Upper lobe of left lung (tissue), 6 donors: ENCODE results near the gene TERC. TPM values are rescaled to one million over a fixed set of nuclear protein-coding genes. Genes with fewer than 3 reads are reported as not detected.

ENCODE experiments used
- ATAC-seq, 2 donors: fragments of 200-7000 bp; cut with Tn5 transposase; one replicate each; pipeline ENCODE4 v1.9.1; 2022; ENCODE audit warnings: mild to moderate bottlenecking in 2 of 2, moderate library complexity in 2 of 2; ENCODE audit not compliant: low FRiP score in 2 of 2
- DNase-seq, 2 donors: peaks; one replicate each; pipeline ENCODE4 v3.0.0-alpha.2; 2019 to 2020
- H3K27ac ChIP-seq, 4 donors: fragments of 200-600 bp; sonication (generic); one replicate each; pipeline ENCODE4 v1.5.1; 2016 to 2019
- H3K27me3 ChIP-seq, 4 donors: fragments of 200-600 bp; sonication (generic); one replicate each; pipeline ENCODE4 v1.5.1; 2017 to 2019
- H3K36me3 ChIP-seq, 4 donors: fragments of 200-600 bp; sonication (generic); one replicate each; pipeline ENCODE4 v1.5.1; 2016 to 2019
- H3K4me1 ChIP-seq, 4 donors: fragments of 200-600 bp; sonication (generic); one replicate each; pipeline ENCODE4 v1.5.1; 2018 to 2019
- H3K4me3 ChIP-seq, 4 donors: fragments of 200-600 bp; sonication (generic); one replicate each; pipeline ENCODE4 v1.5.1; 2017 to 2019; ENCODE audit warnings: mild to moderate bottlenecking in 2 of 4, moderate library complexity in 1 of 4
- H3K9me3 ChIP-seq, 4 donors: fragments of 200-600 bp; sonication (generic); one replicate each; pipeline ENCODE4 v1.5.1; 2018 to 2019
- CTCF ChIP-seq, 6 experiments: fragments of 450-650 bp in 4 of 6; fragments of 200-600 bp in 2 of 6; sonication (generic) in 2 of 6; IDR thresholded peaks; one replicate each; pipeline ENCODE4 v1.5.1; 2016 to 2019; ENCODE audit warnings: antibody characterized with exemption in 6 of 6
- EP300 ChIP-seq, 4 donors: sonication (generic); formaldehyde crosslinking; IDR thresholded peaks; one replicate each; pipeline ENCODE4 v1.5.1; 2017; ENCODE audit warnings: antibody characterized with exemption in 4 of 4, control low read depth in 2 of 4
- POLR2A ChIP-seq, 4 donors: fragments of 450-650 bp; IDR thresholded peaks; one replicate each; pipeline ENCODE4 v1.5.1; 2016 to 2017; ENCODE audit warnings: antibody characterized with exemption in 4 of 4, mild to moderate bottlenecking in 2 of 4
- POLR2AphosphoS5 ChIP-seq, 2 donors: sonication (generic); formaldehyde crosslinking; IDR thresholded peaks; one replicate each; pipeline ENCODE4 v1.5.1; 2017; ENCODE audit warnings: antibody characterized with exemption in 2 of 2
- WGBS, 2 donors: methylation state at CpG; one replicate each; pipeline ENCODE4 v1.1.5; 2017 to 2018; 5-methylcytosine and 5-hydroxymethylcytosine counted together
- total RNA-seq, 6 donors: library from RNA; depleted of rRNA in 4 of 6; stranded (reverse); fragments of >200 nt in 4 of 6; gene quantifications; one replicate each; pipeline versions ENCODE4 v1.1.0 to v1.2.1, GENCODE V29; 2016 to 2021
- donor health status: DM: no; HTN: no; CAD: no; lungs with moderate emphysema.
- donor health status: DM: no; HTN: yes; CAD: no; lungs with severe emphysema.

Gene TERC
- total RNA-seq, result 10 to 100 TPM in 5 of 6 donors, not detected in 1; 16.6 to 96.4 (median 41.9) TPM

- H3K9me3 ChIP-seq, result no peaks in the 10 kb centered on the region
- TF ChIP-seq POLR2AphosphoS5 (IDR thresholded peaks at IDR 0.05), result peak; percentile 95 to 97
- no peak for TF ChIP-seq CTCF (IDR thresholded peaks at IDR 0.05)
- TF ChIP-seq EP300 (IDR thresholded peaks at IDR 0.05), result peak in 1 of 4 donors; percentile 26
- peak; percentile 89 to 97 (median 96) for TF ChIP-seq POLR2A (IDR thresholded peaks at IDR 0.05)
- H3K27ac ChIP-seq, result peak within 1 kb of the TSS; percentile 93 to 99 (median 96)
- peaks cover 0 to 9% (median 5%) of the 10 kb centered on the region in 4 donors for H3K4me1 ChIP-seq
- DNase-seq (peak; percentile 93 to 96), ATAC-seq (peak; percentile 95 to 96)
- no peaks in the 10 kb centered on the region for H3K36me3 ChIP-seq
- 9 to 15% methylated on average over 28 to 42 of the region's 42 CpGs for WGBS, 2 donors
- no peaks in the 10 kb centered on the region for H3K27me3 ChIP-seq
- peak within 1 kb of the TSS; percentile 56 to 89 (median 72) for H3K4me3 ChIP-seq
Measured at GRCh38 chr3:169764882-169765612, at the start of gene TERC. TERC (minus strand) TSS chr3:169765060.

GRCh38 chr3:169813757-169814517 is 49.1 kb upstream of the TERC start:
- DNase-seq (peak in 1 of 2 donors; percentile 28), ATAC-seq (peak; percentile 43 to 79)
- Histone ChIP-seq H3K27ac (no peak overlapping the region), H3K4me1 (peaks cover 9 to 26% (median 26%) of the 10 kb centered on the region in 4 donors), H3K27me3 (no peaks in the 10 kb centered on the region), H3K36me3 (no peaks in the 10 kb centered on the region), H3K4me3 (peak overlapping the region in 3 of 4 donors; percentile 56 to 76 (median 72)), H3K9me3 (peaks cover 0 to 7% (median 0%) of the 10 kb centered on the region in 4 donors)
- TF ChIP-seq EP300 (IDR thresholded peaks at IDR 0.05) (no peak), CTCF (IDR thresholded peaks at IDR 0.05) (peak in 4 of 6 experiments; percentile 12 to 44 (median 26))
- 64 to 72% methylated on average over 23 to 27 of the region's 27 CpGs for WGBS, 2 donors

GRCh38 chr3:169813278-169813677 is 48.4 kb upstream of the TERC start:
- peak overlapping the region in 2 of 4 donors; percentile 74 to 75 for H3K27ac ChIP-seq
- H3K9me3 ChIP-seq, result peaks cover 0 to 7% (median 0%) of the 10 kb centered on the region in 4 donors
- H3K36me3 ChIP-seq, result no peaks in the 10 kb centered on the region
- 51% methylated on average over 8 of the region's 8 CpGs for WGBS, 2 donors
- no peak for TF ChIP-seq CTCF (IDR thresholded peaks at IDR 0.05)
- TF ChIP-seq EP300 (IDR thresholded peaks at IDR 0.05), result no peak
- TF ChIP-seq POLR2AphosphoS5 (IDR thresholded peaks at IDR 0.05), result no peak
- TF ChIP-seq POLR2A (IDR thresholded peaks at IDR 0.05), result no peak
- DNase-seq (no peak), ATAC-seq (no peak)
- H3K27me3 ChIP-seq, result no peaks in the 10 kb centered on the region
- peak overlapping the region in 3 of 4 donors; percentile 56 to 76 (median 72) for H3K4me3 ChIP-seq
- H3K4me1 ChIP-seq, result peaks cover 9 to 26% (median 26%) of the 10 kb centered on the region in 4 donors

GRCh38 chr3:169812332-169813235 is 47.7 kb upstream of the TERC start, which contains the start of the genes LRRC34 and LRRIQ4:
LRRC34 (minus strand) TSS chr3:169812904; CDS start chr3:169812548, 356 bp downstream.
LRRIQ4 (plus strand) TSS chr3:169812870; CDS start chr3:169821922, 9,052 bp downstream.
- peak; percentile 92 to 94 for ATAC-seq
- no peak for TF ChIP-seq EP300 (IDR thresholded peaks at IDR 0.05)
- peak in 2 of 4 donors; percentile 9 to 24 for TF ChIP-seq POLR2A (IDR thresholded peaks at IDR 0.05)
- peak in 3 of 6 experiments; percentile 18 to 33 (median 27) for TF ChIP-seq CTCF (IDR thresholded peaks at IDR 0.05)
- Histone ChIP-seq H3K27me3 (no peaks in the 10 kb centered on the region), H3K4me1 (peaks cover 9 to 26% (median 26%) of the 10 kb centered on the region in 4 donors), H3K36me3 (no peaks in the 10 kb centered on the region), H3K4me3 (peak within 1 kb of the TSS; percentile 56 to 76 (median 65)), H3K27ac (peak within 1 kb of the TSS; percentile 70 to 77 (median 74)), H3K9me3 (peaks cover 0 to 7% (median 0%) of the 10 kb centered on the region in 4 donors)
- DNase-seq, result peak; percentile 85 to 96
- 9 to 26% methylated on average over 13 to 39 of the region's 56 CpGs for WGBS, 2 donors
